Measurements from ENCODE around the gene ANO6.
"Not testable (repeated sequence)": the region's sequence is repeated elsewhere in the genome, so short reads cannot be mapped to it uniquely, and the experiment has no call there.

ANO6 gene, protein sequence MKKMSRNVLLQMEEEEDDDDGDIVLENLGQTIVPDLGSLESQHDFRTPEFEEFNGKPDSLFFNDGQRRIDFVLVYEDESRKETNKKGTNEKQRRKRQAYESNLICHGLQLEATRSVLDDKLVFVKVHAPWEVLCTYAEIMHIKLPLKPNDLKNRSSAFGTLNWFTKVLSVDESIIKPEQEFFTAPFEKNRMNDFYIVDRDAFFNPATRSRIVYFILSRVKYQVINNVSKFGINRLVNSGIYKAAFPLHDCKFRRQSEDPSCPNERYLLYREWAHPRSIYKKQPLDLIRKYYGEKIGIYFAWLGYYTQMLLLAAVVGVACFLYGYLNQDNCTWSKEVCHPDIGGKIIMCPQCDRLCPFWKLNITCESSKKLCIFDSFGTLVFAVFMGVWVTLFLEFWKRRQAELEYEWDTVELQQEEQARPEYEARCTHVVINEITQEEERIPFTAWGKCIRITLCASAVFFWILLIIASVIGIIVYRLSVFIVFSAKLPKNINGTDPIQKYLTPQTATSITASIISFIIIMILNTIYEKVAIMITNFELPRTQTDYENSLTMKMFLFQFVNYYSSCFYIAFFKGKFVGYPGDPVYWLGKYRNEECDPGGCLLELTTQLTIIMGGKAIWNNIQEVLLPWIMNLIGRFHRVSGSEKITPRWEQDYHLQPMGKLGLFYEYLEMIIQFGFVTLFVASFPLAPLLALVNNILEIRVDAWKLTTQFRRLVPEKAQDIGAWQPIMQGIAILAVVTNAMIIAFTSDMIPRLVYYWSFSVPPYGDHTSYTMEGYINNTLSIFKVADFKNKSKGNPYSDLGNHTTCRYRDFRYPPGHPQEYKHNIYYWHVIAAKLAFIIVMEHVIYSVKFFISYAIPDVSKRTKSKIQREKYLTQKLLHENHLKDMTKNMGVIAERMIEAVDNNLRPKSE

DNA sequence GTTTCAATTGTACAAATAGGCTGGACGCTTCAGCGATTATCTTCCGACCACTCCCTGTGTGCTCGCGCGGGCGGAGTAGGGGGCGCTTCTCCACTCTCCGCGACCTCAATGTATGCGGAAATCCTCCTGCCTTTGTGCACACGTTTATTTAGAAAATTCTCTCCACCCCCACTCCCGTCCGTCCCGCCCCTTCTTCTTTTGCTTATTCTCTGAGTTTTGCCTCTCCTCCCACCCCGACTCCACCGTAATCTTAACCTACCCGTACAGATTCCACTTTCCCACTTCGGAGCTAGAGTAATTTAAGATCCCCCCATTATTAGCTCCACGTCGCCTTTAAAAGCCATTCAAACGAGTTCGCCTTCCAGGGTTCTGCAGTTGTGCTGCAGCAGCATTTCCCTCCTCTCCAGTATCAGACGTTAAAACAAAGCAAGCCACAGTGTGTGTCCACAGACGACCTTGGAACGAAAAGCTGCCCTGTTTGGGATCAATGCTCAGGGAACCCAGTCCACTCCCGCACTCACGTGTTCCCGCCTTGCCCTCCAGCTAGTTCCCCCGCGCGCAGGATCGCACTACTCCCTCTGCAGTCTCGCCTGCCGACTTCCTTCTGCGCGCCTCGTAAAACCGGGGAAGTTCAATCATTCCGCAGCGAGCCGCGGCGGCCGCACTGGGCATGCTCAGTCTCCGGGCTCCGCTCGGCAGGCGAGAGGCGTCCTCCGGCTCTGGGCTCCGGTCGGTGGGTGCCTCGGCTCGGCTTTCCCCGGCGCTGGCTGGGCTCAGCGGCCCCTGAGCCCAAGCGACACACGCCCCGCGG, at the start of gene ANO6:
ANO6 (plus strand) TSS at position 677 of the 811 bp plus-strand sequence. CDS start 227 bp downstream, outside the sequence.
- H3K4me3 Mint-ChIP-seq, result peak within 1 kb of the TSS; percentile 85
- H3K4me1 Mint-ChIP-seq (ENCODE audit: low read depth), result peaks cover 46% of the 10 kb centered on the region
- peak; percentile 88 for DNase-seq
- H3K36me3 Mint-ChIP-seq (ENCODE audit: low read depth), result peaks cover 12% of the 10 kb centered on the region
- peak within 1 kb of the TSS; percentile 95 for H3K27ac Mint-ChIP-seq
- no peaks in the 10 kb centered on the region for H3K27me3 Mint-ChIP-seq
- no peaks in the 10 kb centered on the region for H3K9me3 Mint-ChIP-seq

DNA sequence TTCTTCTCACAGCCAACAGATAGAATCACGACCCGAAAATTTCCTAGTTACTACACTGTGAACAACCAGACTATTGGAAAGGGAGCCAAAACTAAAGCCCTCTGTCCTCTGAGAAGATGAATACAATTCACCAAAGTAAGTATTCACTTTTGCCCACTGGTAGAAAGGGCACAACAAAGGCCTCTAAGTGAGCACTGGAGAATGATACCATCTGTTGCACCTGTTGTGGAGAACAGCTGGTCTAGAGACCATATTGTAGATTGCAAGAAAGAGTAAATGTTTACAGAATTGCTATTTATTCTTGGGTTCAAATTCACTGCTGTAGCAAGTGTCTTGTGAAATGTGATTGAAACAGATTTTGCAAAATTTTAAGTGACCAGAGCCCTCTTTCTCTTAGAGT, 46.9 kb upstream of the ANO6 start:
- DNase-seq, result no peak
- no peak overlapping the region for H3K4me3 Mint-ChIP-seq
- peaks cover 8% of the 10 kb centered on the region for H3K27me3 Mint-ChIP-seq
- peaks cover under 1% of the 10 kb centered on the region for H3K36me3 Mint-ChIP-seq (ENCODE audit: low read depth)
- peaks cover 2% of the 10 kb centered on the region for H3K9me3 Mint-ChIP-seq
- H3K4me1 Mint-ChIP-seq (ENCODE audit: low read depth), result no peaks in the 10 kb centered on the region
- H3K27ac Mint-ChIP-seq, result no peak overlapping the region

DNA sequence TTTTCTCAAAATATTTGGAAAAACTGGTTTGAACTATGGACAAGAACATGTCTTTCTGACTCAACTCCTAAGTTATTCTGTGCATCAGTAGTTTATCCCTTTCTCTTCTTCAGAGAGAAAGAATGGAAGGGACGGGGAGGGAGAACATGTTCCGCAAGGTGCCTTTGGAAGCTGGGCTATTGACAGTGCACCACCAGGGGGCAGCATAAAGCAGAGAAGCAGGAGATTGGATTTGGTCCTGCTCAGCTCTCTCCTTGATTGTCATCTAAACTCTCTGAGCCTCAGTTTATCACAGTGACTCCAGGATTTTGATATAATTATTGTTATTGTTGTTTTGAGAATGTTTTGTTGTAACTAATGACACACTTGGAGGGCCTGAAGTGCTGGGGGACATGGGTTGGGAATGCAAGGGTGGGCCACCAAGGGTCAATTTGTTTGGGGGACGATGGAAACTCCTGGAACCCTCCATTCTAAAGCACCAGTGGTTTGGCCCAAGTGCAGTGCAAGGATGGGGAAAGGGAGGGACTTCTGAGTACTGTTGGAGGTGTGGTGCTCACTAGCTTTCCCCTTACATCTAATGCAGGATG, 45.3 kb upstream of the ANO6 start:
- no peak overlapping the region for H3K27ac Mint-ChIP-seq
- DNase-seq, result peak; percentile 81
- H3K9me3 Mint-ChIP-seq, result no peaks in the 10 kb centered on the region
- H3K36me3 Mint-ChIP-seq (ENCODE audit: low read depth), result peaks cover 14% of the 10 kb centered on the region
- no peak overlapping the region for H3K4me3 Mint-ChIP-seq
- peaks cover 2% of the 10 kb centered on the region for H3K27me3 Mint-ChIP-seq
- H3K4me1 Mint-ChIP-seq (ENCODE audit: low read depth), result no peaks in the 10 kb centered on the region

DNA sequence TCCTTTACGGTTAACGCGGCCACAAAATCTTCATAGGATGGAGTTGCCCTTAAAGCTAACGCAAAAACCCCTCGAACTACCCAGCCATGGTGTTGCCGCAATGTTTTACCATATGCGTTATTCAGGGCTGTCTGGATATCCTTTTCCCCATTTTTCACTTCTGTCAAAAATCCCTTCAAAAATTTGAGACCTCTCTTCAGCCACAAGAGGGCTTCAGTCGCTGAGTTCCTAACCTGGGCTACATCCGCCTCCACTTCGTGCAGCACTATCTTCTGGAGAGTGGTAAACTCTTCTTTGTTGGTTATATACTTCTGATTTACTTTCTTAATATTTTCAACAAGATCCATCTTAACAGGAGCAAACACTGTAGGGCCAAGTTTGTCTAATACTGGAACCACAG, 42.6 kb upstream of the ANO6 start:
- H3K27me3 Mint-ChIP-seq; DNase-seq; H3K4me1 Mint-ChIP-seq (ENCODE audit: low read depth); H3K4me3 Mint-ChIP-seq; H3K27ac Mint-ChIP-seq: not testable (repeated sequence)
- Mint-ChIP-seq H3K36me3 (ENCODE audit: low read depth) (peaks cover 38% of the 10 kb centered on the region), H3K9me3 (peaks cover 14% of the 10 kb centered on the region)

DNA sequence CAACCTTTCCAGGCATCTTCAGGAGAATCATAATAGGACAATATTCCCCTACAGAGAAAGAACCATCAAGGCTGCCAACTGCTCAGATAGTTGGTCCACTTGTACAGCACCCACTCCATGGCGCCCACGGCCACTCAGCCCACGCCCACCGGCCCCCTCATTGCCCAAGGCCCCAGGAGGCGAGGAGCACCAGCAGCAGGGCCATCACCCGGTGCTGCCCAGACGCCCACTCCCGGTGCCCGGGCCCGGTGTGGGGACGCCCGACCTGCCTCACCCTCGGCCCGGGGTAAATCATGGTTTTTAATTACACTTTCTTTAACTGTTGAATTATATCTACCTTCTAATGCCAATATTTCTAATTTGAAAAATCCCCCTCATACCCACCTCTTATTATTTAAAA, 41.3 kb upstream of the ANO6 start:
- H3K36me3 Mint-ChIP-seq (ENCODE audit: low read depth), result peaks cover 45% of the 10 kb centered on the region

DNA sequence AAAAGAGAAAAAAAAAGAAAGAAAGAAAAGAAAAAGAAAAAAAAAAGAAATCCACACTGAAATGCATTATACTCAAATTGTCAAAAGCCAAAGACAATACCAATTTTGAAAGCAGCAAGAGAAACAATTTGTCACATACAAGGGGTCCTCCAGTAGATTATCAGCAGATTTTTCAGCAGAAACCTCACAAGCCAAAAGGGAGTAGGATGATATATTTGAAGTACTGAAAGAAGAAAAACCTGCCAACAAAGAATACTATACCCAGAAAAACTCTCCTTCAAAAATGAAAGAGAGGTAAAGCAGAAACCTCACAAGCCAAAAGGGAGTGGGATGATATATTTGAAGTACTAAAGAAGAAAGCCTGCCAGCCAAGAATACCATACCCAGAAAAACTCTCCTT, 37.1 kb upstream of the ANO6 start:
- Mint-ChIP-seq H3K27ac (no peak overlapping the region), H3K9me3 (peaks cover 27% of the 10 kb centered on the region), H3K27me3 (no peaks in the 10 kb centered on the region), H3K4me1 (ENCODE audit: low read depth) (no peaks in the 10 kb centered on the region), H3K4me3 (no peak overlapping the region), H3K36me3 (ENCODE audit: low read depth) (peaks cover 51% of the 10 kb centered on the region)
- DNase-seq, result no peak

More for the DNA sequence above, 41.3 kb upstream of the ANO6 start:
- Mint-ChIP-seq H3K27ac (no peak overlapping the region), H3K27me3 (peaks cover 2% of the 10 kb centered on the region), H3K4me1 (ENCODE audit: low read depth) (no peaks in the 10 kb centered on the region), H3K9me3 (peaks cover 23% of the 10 kb centered on the region), H3K4me3 (no peak overlapping the region)
- no peak for DNase-seq

DNA sequence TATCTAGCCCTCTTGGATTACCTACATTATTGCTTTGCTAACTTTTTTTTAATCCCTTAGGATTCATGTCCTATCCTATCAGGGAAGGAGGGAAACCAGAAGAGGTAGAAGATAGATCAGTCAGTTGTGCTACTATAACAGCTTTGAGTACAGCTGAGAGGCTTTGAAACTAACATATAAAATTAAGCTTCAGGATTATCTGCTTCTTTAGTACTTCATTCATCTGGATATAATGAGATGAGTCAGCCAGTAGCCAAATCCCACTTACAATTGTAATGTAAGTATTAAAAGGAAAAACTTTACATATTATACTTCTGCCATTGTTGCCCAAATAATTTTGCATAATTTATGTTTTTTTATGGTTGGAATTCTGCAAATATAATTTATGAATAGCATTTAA, 33.4 kb upstream of the ANO6 start:
- H3K4me1 Mint-ChIP-seq (ENCODE audit: low read depth), result no peaks in the 10 kb centered on the region
- H3K27me3 Mint-ChIP-seq, result no peaks in the 10 kb centered on the region
- H3K36me3 Mint-ChIP-seq (ENCODE audit: low read depth), result peaks cover 20% of the 10 kb centered on the region
- H3K4me3 Mint-ChIP-seq, result no peak overlapping the region
- H3K9me3 Mint-ChIP-seq, result peaks cover 20% of the 10 kb centered on the region
- no peak overlapping the region for H3K27ac Mint-ChIP-seq
- no peak for DNase-seq

DNA sequence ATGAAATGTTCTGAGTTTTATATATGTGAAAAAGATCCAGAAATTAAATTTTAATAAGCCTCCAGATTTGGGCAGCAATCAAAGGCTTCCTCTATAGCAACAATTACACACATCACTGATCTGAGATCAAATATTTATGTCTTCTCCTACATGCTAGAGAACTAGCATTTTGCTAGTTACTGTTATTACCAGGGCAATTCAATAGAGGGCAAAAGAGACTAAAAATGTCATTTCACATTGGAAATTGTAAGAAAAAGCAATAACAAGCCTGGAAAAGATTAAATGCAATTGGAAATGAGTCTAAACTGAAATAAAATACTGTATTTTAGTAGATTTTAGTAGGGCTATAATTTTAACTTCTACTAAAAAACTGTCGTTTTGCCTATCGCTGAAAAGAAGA, 32.6 kb upstream of the ANO6 start:
- no peak for DNase-seq
- Mint-ChIP-seq H3K36me3 (ENCODE audit: low read depth) (peaks cover 13% of the 10 kb centered on the region), H3K9me3 (peaks cover 13% of the 10 kb centered on the region), H3K27me3 (no peaks in the 10 kb centered on the region), H3K4me3 (no peak overlapping the region), H3K4me1 (ENCODE audit: low read depth) (no peaks in the 10 kb centered on the region), H3K27ac (no peak overlapping the region)

DNA sequence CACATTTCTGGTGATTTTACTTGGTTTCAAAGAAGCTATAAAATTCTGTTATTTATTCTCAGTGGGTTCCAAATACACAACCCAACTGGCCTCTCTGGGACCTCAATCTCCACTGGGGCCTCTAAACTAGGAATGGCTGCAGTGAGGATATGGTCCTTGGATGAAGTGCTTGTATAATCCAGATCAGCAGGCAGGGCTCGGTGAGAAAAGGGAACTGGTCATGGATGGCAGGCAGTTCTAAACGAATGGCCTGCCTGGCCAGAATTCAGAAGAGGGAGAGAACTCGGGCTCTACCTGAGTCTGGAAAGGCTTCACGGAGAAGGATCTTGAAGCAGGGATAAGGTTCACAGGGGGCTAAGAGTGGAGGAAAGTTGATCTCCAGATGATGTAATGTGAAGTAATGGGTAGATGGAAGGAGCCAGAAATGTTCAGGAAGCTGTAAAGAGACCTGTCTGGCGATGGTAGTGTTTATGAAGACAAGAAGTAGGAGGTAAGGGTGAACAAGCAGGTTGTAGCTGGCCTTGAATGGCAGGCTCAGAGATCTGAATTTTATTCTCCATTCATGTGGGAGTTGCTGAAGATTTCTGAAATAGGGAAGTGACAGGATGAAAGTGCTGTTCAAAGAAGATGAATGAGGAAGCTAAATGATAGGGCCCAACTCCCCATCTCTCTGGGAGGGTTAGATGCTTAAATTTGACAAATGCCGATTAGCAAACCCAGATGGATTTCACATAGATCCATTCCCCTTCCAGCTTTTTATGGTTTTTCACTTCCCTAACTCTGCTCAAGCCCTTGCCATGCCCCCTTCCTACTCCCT, 31.5 kb upstream of the ANO6 start:
- no peak for DNase-seq
- no peak overlapping the region for H3K27ac Mint-ChIP-seq
- H3K9me3 Mint-ChIP-seq, result peaks cover 4% of the 10 kb centered on the region

DNA sequence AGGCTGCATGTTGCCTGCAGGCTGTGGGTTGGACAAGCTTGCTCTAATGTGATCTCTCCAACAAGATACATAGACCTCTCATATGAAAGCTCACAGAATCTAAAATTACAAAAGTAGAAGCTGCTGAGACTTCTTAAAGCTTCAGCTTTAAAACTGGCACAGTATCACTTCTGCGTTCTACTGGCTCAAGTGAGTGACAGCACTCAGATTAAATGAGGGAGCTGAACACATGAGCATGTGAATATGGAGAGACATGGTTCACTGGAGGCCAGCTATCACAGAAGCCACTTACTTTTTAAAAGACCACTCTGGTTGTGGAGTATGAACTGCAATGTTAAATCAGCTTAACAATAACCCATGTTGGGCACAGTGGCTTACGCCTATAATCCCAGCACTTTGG, 29.1 kb upstream of the ANO6 start:
- Mint-ChIP-seq H3K4me3 (no peak overlapping the region), H3K4me1 (ENCODE audit: low read depth) (peaks cover 6% of the 10 kb centered on the region), H3K36me3 (ENCODE audit: low read depth) (peaks cover 2% of the 10 kb centered on the region), H3K9me3 (no peaks in the 10 kb centered on the region), H3K27ac (no peak overlapping the region), H3K27me3 (no peaks in the 10 kb centered on the region)
- no peak for DNase-seq

More for the DNA sequence above, 31.5 kb upstream of the ANO6 start:
- peaks cover 6% of the 10 kb centered on the region for H3K36me3 Mint-ChIP-seq (ENCODE audit: low read depth)
- H3K27me3 Mint-ChIP-seq, result no peaks in the 10 kb centered on the region
- no peak overlapping the region for H3K4me3 Mint-ChIP-seq
- no peaks in the 10 kb centered on the region for H3K4me1 Mint-ChIP-seq (ENCODE audit: low read depth)

DNA sequence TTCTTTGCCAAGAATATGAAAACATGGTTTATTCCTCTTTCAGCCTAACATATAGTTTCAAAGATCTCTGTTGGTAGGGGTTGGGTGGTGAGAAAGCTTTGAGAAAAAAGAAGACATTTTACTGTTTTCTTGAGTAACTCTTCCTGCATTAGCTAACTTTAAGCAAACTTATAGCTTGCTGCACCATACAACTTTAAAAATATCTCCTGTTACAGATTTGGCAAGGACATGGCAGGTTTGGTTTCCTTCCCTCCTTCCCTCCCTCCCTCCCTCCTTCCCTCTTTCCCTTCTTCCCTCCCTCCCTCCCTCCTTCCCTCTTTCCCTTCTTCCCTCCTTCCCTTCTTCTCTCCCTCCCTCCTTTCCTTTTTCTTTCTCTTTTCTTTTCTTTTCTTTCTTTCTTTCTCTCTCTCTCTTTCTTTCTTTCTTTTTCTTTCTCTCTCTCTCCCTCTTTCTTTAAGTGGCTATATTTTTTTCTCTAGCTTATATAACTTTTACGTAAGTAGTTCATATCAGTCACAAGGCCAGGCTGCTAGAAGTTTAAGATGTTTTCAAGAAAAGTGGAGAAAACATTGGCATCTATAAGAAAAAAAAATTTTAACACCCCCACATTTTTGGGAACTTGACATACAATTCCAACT, 26.0 kb upstream of the ANO6 start:
- peaks cover 15% of the 10 kb centered on the region for H3K4me1 Mint-ChIP-seq (ENCODE audit: low read depth)
- no peaks in the 10 kb centered on the region for H3K36me3 Mint-ChIP-seq (ENCODE audit: low read depth)
- no peak for DNase-seq
- no peak overlapping the region for H3K27ac Mint-ChIP-seq
- no peaks in the 10 kb centered on the region for H3K27me3 Mint-ChIP-seq
- no peaks in the 10 kb centered on the region for H3K9me3 Mint-ChIP-seq
- no peak overlapping the region for H3K4me3 Mint-ChIP-seq

DNA sequence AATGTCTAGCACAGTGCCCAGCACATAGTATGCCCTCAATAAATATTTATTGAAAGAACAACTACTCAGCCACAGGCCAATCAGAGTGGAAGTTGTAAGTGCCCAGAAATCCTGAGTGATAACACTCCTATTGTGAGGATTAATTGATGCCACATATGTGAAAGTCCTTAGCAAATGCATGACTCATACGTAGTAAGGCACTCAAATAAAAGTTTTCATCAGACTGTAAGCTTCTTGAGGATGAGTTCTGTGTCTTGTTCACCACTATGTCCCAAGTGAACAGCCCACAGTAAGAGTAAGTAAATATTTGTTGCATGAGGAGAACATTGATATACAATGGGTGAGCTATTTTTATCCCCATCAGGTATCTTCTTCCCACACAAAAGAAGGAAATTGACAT, 24.7 kb upstream of the ANO6 start:
- no peak for DNase-seq
- peaks cover 15% of the 10 kb centered on the region for H3K4me1 Mint-ChIP-seq (ENCODE audit: low read depth)
- no peaks in the 10 kb centered on the region for H3K36me3 Mint-ChIP-seq (ENCODE audit: low read depth)
- no peak overlapping the region for H3K4me3 Mint-ChIP-seq
- H3K9me3 Mint-ChIP-seq, result no peaks in the 10 kb centered on the region
- H3K27ac Mint-ChIP-seq, result peak overlapping the region; percentile 2
- H3K27me3 Mint-ChIP-seq, result no peaks in the 10 kb centered on the region

DNA sequence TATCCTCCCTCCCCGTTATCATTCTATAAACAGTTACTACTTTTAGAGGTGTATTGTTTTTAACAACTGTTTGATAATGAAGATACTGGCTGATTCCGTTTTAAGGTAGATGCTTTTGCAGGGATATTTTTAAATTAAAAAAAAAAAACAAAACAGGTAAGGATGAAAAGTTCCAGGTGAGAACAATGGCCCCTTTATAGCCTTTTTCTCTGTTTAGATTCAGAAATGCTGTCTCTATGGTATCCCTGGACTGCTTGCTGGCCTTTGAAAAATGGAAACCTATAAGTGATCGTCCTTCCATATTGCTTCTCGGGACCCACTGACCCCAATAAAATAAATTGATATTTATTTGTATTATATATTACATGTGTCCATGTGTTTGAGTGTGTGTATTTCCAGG, 23.2 kb upstream of the ANO6 start:
- H3K27ac Mint-ChIP-seq, result no peak overlapping the region
- H3K4me3 Mint-ChIP-seq, result no peak overlapping the region
- H3K27me3 Mint-ChIP-seq, result no peaks in the 10 kb centered on the region
- no peaks in the 10 kb centered on the region for H3K9me3 Mint-ChIP-seq
- H3K36me3 Mint-ChIP-seq (ENCODE audit: low read depth), result no peaks in the 10 kb centered on the region
- peaks cover 15% of the 10 kb centered on the region for H3K4me1 Mint-ChIP-seq (ENCODE audit: low read depth)
- no peak for DNase-seq
